Measurements from ENCODE around the gene GATA6.

The GATA6 gene

DNA sequence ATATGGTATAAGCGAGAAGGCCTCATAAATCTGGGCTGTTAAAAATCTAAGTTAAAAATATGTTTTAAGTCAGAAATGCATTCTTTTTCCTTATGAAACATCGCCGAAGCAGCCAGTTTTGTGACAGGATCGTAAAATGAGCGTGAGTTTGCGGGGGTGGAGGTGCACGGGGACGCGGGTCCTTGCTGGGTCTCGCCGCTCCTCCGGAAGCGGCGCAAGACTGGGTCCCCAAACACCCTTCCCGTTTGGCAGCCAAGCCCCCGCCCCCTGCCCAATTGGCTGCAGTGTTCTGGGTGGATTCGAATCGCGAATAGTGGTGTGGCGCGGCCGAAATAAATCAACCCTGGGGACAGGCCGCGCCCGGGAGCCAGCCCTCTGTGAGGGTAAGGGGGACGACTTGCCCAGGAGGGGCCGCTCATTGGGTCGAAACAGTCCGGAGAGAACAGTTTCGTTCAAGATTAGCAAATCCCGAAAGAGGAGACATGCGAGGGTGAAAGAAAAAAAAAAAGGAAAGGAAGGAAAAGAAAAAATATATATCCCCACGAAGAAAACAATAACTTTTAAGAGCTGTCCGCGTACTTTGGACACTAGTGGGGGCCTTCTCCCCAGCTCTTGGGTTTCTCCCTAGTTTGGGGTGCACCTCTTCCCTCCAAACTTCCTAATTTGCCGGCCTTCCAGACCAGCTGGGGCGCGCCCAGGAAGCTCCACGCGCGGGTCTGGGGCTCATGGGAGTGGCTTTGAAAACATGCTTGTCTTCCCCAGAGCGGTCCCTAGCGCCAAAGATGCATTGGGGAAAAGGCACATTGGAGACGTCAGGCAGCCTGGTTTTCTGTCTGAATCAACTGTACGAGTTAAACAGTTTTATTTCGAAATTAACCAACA lies 3.1 kb upstream of the GATA6 start:
- no peak for DNase-seq (ENCODE audit: low read depth)

GRCh38 chr18:22167091-22167470 lies 2.3 kb upstream of the GATA6 start:
- no peak for DNase-seq (ENCODE audit: low read depth)

- no peak for DNase-seq (ENCODE audit: low read depth)
These were observed 1.7 kb upstream of the GATA6 start for GRCh38 chr18:22167471-22168241.

DNA sequence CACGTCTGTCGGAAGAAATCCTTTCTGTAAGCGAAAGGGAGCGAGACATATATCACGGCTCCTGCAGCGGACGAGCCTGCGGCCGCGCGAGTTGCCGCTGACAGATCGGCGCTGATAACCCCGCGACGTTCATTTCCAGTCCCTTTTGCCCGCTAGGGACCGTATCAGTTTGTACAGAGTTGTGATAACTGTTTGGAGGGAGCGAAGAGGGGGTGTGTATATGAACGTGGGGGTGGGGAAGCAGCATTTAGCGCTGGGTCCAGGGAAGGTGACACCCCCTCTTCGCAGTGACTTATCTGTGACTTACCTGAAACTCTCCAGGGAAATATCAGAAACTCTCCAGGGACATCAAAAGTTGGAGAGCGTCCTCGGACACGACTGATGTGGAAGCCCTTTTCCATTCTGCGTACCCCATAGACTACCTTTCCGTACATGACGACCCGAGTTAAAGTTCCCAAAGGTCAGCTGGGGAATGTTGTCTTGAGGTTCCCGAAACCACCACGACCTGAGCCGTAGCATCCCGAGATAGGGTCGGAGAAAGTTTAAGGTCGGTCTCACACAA lies 948 bp upstream of the GATA6 start:
- no peak for DNase-seq (ENCODE audit: low read depth)

GRCh38 chr18:22169889-22170420 lies 566 bp downstream of the GATA6 start:
- no peak for DNase-seq (ENCODE audit: low read depth)

DNA sequence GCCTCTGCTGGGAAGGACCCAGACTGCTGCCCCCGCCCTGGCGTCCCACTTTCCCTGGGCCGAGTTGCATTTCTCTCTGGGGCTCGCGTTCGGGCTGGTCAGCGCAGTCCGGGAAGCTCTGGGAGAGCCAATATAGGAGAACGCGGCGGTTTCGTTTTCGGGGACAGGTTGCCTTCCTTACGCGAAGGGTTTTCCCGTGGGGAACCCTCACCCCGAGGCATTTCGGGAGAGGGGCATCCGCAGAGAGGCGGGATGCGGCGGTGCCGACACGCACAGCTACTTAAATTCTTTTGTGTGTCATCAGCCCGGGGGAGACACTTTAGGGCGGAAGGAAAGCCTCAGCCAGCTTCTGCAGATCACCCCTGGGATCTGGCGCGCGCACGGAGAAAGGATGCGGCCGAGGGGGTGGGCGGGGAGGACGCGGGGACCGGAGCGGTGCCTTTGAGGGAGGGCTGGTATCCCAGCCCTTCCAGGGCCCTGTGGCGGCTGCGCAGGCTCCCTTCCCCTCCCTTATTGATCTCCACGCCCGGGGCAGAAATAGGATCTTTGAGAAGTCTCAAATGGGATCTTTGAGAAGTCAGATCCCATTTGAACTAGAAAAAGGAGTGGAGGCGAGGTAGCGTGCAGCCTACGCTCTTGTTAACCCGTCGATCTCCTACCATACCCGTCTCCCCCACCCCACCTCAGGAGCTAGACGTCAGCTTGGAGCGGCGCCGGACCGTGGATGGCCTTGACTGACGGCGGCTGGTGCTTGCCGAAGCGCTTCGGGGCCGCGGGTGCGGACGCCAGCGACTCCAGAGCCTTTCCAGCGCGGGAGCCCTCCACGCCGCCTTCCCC lies 1.2 kb downstream of the GATA6 start:
- DNase-seq (ENCODE audit: low read depth), result no peak

DNA sequence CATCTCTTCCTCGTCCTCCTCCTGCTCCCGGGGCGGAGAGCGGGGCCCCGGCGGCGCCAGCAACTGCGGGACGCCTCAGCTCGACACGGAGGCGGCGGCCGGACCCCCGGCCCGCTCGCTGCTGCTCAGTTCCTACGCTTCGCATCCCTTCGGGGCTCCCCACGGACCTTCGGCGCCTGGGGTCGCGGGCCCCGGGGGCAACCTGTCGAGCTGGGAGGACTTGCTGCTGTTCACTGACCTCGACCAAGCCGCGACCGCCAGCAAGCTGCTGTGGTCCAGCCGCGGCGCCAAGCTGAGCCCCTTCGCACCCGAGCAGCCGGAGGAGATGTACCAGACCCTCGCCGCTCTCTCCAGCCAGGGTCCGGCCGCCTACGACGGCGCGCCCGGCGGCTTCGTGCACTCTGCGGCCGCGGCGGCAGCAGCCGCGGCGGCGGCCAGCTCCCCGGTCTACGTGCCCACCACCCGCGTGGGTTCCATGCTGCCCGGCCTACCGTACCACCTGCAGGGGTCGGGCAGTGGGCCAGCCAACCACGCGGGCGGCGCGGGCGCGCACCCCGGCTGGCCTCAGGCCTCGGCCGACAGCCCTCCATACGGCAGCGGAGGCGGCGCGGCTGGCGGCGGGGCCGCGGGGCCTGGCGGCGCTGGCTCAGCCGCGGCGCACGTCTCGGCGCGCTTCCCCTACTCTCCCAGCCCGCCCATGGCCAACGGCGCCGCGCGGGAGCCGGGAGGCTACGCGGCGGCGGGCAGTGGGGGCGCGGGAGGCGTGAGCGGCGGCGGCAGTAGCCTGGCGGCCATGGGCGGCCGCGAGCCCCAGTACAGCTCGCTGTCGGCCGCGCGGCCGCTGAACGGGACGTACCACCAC lies 2.1 kb downstream of the GATA6 start:
- DNase-seq (ENCODE audit: low read depth), result no peak

DNA sequence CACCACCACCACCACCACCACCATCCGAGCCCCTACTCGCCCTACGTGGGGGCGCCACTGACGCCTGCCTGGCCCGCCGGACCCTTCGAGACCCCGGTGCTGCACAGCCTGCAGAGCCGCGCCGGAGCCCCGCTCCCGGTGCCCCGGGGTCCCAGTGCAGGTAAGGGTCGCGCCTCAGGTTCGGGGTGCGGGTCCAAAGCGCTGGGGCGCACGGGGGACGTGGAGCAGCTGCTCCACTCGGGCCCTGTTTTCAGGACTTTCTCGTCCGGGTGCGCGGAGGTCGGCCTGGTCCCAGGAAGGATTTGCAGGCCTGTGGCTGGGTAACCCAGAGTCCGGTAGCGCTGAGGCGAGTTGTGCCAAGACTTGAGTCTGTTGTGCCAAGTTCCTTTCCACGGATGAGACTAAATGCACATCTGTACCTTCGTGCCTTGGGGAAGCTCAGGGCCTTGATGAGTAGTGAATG lies 2.8 kb downstream of the GATA6 start:
- no peak for DNase-seq (ENCODE audit: low read depth)

- DNase-seq (ENCODE audit: low read depth), result no peak
These were observed 3.2 kb downstream of the GATA6 start for GRCh38 chr18:22172594-22173049.

DNA sequence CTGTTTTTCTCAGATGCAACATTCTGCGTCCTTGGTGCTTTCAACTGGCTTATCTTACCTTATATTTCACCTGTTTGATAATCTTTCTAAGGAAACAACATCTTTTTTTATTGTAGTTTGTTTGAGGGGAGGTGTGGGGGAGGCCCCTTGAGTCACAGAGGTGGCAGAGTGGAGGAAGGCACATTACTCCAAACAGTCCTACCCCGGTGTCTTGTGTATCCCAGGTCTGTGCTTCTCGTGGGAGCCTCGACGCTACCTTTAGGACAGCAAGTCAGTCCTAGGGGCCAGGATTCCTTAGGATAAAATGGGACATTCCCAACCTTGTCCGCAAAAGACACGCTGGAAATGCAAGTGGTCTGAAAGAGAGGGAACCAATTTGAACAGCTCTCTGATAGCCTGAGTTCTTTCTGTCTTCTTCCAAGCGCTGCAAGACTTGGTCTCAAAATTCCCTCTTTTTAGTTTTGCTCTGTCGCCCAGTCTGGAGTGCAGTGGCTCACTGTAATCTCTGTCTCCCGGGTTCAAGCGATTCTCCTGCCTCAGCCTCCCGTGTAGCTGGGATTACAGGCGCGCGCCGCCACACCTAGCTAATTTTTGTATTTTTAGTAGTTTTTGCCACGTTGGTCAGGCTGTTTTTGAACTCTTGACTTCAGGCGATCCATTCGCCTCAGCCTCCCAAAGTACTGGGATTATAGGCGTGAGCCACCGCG lies 4.0 kb downstream of the GATA6 start:
- DNase-seq (ENCODE audit: low read depth), result no peak

- DNase-seq (ENCODE audit: low read depth), result no peak
These were observed 4.5 kb downstream of the GATA6 start for GRCh38 chr18:22173928-22174301.

DNA sequence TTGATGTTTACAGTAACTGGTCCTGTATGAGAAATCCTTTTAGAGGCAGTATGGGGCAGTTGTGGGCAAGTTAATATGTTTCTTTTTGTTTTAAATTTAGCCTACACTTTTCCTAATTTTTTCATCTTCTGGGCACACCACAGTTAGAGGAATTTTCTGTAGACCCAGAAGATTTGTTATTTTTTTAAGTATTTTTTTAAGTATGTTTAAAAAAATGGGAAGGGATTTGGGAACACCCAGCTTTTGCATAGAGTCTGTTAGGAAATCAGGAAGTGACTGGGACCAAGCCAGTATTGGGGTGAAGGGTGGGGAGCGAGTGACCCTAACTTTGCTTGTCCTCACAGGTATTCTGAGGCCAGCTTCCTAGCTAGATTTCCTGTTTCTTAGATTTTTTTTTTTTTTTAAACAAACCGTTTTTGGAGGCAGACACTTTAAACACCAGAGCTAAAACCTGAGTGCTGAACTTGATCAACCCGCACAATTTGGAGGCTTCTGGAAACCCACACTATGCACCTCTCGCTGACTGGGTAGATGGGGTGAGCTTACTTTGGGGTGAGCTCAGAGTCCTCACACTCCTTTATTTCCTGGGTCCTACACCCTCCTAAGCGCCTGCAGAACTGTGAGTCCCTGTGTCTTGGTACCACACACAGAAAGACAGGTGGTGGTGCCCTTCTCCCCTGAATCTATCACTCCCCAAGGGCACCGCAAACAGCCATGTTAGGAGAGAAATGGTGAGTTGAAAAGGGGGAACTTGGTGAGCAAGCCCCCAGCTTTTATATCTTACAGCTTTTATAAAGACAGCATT lies 5.2 kb downstream of the GATA6 start:
- DNase-seq (ENCODE audit: low read depth), result no peak

DNA sequence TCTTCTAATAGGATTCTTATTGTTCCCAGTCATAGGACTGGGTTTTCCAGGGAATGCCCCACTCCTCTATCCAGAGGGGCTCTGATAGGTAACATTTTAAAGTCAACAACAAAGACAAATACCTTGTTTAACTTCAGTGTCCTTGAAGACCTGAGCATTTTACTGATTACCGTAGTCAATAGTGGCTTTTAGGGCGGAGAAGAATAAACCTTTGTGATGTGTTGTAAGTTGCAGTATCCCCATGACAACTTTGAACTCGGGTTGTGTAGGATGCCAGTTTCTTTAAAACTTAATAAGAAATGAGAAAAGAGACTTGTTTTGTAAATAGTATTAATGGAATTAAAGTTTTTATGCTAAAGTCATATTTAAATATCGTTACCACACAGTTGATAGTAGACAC lies 6.0 kb downstream of the GATA6 start:
- DNase-seq (ENCODE audit: low read depth), result no peak

- DNase-seq (ENCODE audit: low read depth), result no peak
These were observed 7.3 kb downstream of the GATA6 start for GRCh38 chr18:22176420-22177326.

GRCh38 chr18:22177327-22177871 lies 8.0 kb downstream of the GATA6 start:
- DNase-seq (ENCODE audit: low read depth), result no peak

- DNase-seq (ENCODE audit: low read depth), result no peak
These were observed 9.8 kb downstream of the GATA6 start for GRCh38 chr18:22179174-22179573.

GRCh38 chr18:22179631-22180030 lies 10.2 kb downstream of the GATA6 start:
- no peak for DNase-seq (ENCODE audit: low read depth)

DNA sequence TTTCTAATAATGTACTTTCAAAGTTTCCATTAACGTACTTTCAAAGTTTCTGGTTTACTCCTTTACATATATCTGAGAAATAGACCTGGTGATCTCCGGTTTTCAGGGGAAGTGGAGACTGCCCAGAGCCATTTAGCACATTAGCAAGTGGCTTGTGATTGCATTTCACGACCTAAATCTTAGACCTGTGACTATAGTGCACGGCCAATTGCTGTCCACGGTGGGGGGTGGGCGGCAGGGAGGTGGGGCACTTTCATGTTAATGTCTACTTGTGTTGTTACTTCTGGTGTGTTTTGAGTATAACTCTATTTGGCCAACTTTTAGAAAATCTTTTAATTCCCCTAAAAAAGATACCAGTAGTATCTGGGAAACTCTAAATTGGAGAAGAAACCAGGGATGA lies 11.3 kb downstream of the GATA6 start:
- no peak for DNase-seq (ENCODE audit: low read depth)

Data from activated T-helper 9 cell treated with anti-CD3 and anti-CD28 coated beads, Interleukin-2, amount 50 U/mL, for 16 hours (primary cell).